ENCODE measurements around the gene PAN3.

The PAN3 gene

GRCh38 chr13:28177877-28178276, 39.5 kb downstream of the PAN3 start:
- Histone ChIP-seq H3K4me3 (no peak overlapping the region), H3K27ac (no peak overlapping the region)
- no peak for TF ChIP-seq CTCF (IDR thresholded peaks at IDR 0.05)
- no peak for DNase-seq (ENCODE audit: low spot score)

GRCh38 chr13:28179974-28180373, 41.6 kb downstream of the PAN3 start:
- Histone ChIP-seq H3K4me3 (no peak overlapping the region), H3K27ac (no peak overlapping the region)
- no peak for TF ChIP-seq CTCF (IDR thresholded peaks at IDR 0.05)
- no peak for DNase-seq (ENCODE audit: low spot score)

- no peak for TF ChIP-seq CTCF (IDR thresholded peaks at IDR 0.05)
- H3K4me3 ChIP-seq = no peak overlapping the region
- H3K27ac ChIP-seq = no peak overlapping the region
- no peak for DNase-seq (ENCODE audit: low spot score)
These were observed 43.1 kb downstream of the PAN3 start for GRCh38 chr13:28181413-28181812.

GRCh38 chr13:28185256-28185655, 46.9 kb downstream of the PAN3 start:
- no peak for DNase-seq (ENCODE audit: low spot score)
- no peak overlapping the region for H3K4me3 ChIP-seq
- H3K27ac ChIP-seq = no peak overlapping the region
- no peak for TF ChIP-seq CTCF (IDR thresholded peaks at IDR 0.05)

GRCh38 chr13:28199089-28199488, 60.7 kb downstream of the PAN3 start:
- H3K4me3 ChIP-seq = no peak overlapping the region
- DNase-seq (ENCODE audit: low spot score) = no peak
- no peak for TF ChIP-seq CTCF (IDR thresholded peaks at IDR 0.05)

GRCh38 chr13:28204043-28204442, 65.7 kb downstream of the PAN3 start:
- Histone ChIP-seq H3K27ac (no peak overlapping the region), H3K4me3 (no peak overlapping the region)
- no peak for TF ChIP-seq CTCF (IDR thresholded peaks at IDR 0.05)
- no peak for DNase-seq (ENCODE audit: low spot score)

More at GRCh38 chr13:28199089-28199488, 60.7 kb downstream of the PAN3 start:
- no peak overlapping the region for H3K27ac ChIP-seq

- Histone ChIP-seq H3K27ac (no peak overlapping the region), H3K4me3 (no peak overlapping the region)
- no peak for TF ChIP-seq CTCF (IDR thresholded peaks at IDR 0.05)
- no peak for DNase-seq (ENCODE audit: low spot score)
These were observed 66.5 kb downstream of the PAN3 start for GRCh38 chr13:28204690-28205443.
